Naive thymus-derived CD8-positive, alpha-beta T cell (primary cell): ENCODE results near the gene AGAP2. TPM values are rescaled to one million over a fixed set of nuclear protein-coding genes. Genes with fewer than 3 reads are reported as not detected.

Experiments used
- ATAC-seq, 2 donors: fragments of 150-1000 bp; cut with Tn5 transposase in 1 of 2; sonication (Bioruptor Pico), chemical (Tn5 transposase) in 1 of 2; 1 replicate in 1 of 2; 2 replicates in 1 of 2; pipeline ENCODE4 v1.10.0; 2021; ENCODE audit warnings: mild to moderate bottlenecking in 2 of 2, moderate library complexity in 2 of 2
- POLR2A ChIA-PET: fragments of 350-600 bp; sonication (Branson Sonifier 250); formaldehyde crosslinking; loops from one replicate; lab custom pipeline; 2021; ENCODE audit warnings: antibody characterized with exemption; lab: Charles Lee
- DNase-seq, 10 donors: peaks; one replicate each; pipeline versions ENCODE4 v3.0.0 to v3.0.0-alpha.2; 2020 to 2022
- H3K27ac Mint-ChIP-seq, 10 donors: one replicate each; pipeline ENCODE4 v1.8.0; 2020 to 2022; ENCODE audit warnings: mild to moderate bottlenecking in 10 of 10, mixed read lengths in 10 of 10, moderate library complexity in 4 of 10, inconsistent platforms in 1 of 10
- H3K27me3 Mint-ChIP-seq, 5 donors: one replicate each; pipeline ENCODE4 v1.8.0; 2021 to 2022; ENCODE audit warnings: mixed read lengths in 5 of 5
- H3K36me3 Mint-ChIP-seq, 3 donors: one replicate each; pipeline ENCODE4 v1.8.0; 2020 to 2022; ENCODE audit warnings: mixed read lengths in 3 of 3, mild to moderate bottlenecking in 2 of 3, inconsistent platforms in 1 of 3
- H3K4me1 Mint-ChIP-seq, 4 donors: one replicate each; pipeline ENCODE4 v1.8.0; 2021 to 2022; ENCODE audit warnings: mixed read lengths in 4 of 4
- H3K4me3 Mint-ChIP-seq, 10 donors: one replicate each; pipeline ENCODE4 v1.8.0; 2020 to 2022; ENCODE audit warnings: mild to moderate bottlenecking in 10 of 10, mixed read lengths in 10 of 10, moderate library complexity in 6 of 10, inconsistent platforms in 1 of 10
- H3K9me3 Mint-ChIP-seq, 9 donors: one replicate each; pipeline ENCODE4 v1.8.0; 2020 to 2022; ENCODE audit warnings: mixed read lengths in 9 of 9, mild to moderate bottlenecking in 3 of 9, inconsistent platforms in 1 of 9, moderate library complexity in 1 of 9
- polyA plus RNA-seq, 3 donors: library from polyadenylated mRNA; unstranded; fragments of 300-500 nt; fragmentation: Illumina TruSeq; gene quantifications; one replicate each; pipeline ENCODE4 v1.2.3, GENCODE V29; 2021
- total RNA-seq, 8 experiments: library from RNA in 2 of 8; stranded (reverse) in 2 of 8; gene quantifications; one replicate each; pipeline ENCODE4 v1.2.3 and lab custom pipeline; 2021 to 2026

The AGAP2 gene
- total and polyA plus RNA-seq, 5 experiments from 2014 or later: 4.3 to 58.8 (median 6.9) TPM

DNA sequence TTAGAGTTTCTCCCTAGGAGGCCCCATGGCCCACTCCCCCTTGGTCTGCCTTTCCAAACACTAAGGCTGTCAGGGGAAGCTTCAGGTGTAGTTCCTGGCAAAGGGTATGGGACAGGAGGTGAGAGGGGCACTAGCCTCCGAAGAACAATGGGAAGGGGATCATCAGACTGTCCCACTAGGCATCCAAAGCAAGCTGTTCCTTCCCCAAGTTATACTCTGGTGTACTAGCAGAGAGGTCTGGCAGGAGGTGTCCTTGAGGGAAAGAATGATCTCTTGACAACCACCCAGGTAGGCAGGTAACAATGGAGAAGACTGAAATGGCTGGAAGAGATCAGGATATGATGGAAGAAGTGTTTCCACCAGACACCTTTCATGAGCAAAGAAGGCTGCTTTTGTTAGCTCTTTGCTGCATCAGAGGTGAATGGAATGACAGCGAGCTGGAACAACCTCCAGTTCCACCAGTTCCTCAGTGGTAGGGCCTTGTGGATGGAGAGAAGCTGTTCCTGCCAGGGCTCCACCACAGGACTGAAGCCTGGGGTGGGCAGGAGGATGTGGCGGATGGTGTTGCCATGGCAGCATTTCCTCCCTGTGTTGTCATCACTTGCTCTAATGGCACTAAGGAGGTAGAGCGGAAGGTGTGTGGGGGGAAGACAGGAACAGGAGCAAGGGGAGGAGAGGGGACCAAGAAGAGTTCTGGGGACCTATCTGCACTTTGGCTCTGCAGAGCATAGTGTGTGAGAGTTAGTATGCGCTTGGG, 2.3 kb upstream of the AGAP2 start:
- no peaks in the 10 kb centered on the region for H3K9me3 Mint-ChIP-seq
- H3K27me3 Mint-ChIP-seq: no peaks in the 10 kb centered on the region
- peak; percentile 60 to 74 for ATAC-seq
- peak overlapping the region; percentile 82 to 96 (median 90) for H3K4me3 Mint-ChIP-seq
- POLR2A ChIA-PET: interaction anchor here (0.7 to 2.9 kb wide), 15 partner anchors 9 to 1052 kb away, joined by 3 to 16 read pairs (median 5); partner anchors contain the start of genes B4GALNT1, CDK4, MARCHF9 and NACA
- H3K27ac Mint-ChIP-seq: peak overlapping the region; percentile 87 to 99 (median 96)
- peaks cover 30 to 69% (median 59%) of the 10 kb centered on the region in 4 donors for H3K4me1 Mint-ChIP-seq
- peak; percentile 53 to 93 (median 86) for DNase-seq
- peaks cover 0 to 24% (median 3%) of the 10 kb centered on the region in 3 donors for H3K36me3 Mint-ChIP-seq

DNA sequence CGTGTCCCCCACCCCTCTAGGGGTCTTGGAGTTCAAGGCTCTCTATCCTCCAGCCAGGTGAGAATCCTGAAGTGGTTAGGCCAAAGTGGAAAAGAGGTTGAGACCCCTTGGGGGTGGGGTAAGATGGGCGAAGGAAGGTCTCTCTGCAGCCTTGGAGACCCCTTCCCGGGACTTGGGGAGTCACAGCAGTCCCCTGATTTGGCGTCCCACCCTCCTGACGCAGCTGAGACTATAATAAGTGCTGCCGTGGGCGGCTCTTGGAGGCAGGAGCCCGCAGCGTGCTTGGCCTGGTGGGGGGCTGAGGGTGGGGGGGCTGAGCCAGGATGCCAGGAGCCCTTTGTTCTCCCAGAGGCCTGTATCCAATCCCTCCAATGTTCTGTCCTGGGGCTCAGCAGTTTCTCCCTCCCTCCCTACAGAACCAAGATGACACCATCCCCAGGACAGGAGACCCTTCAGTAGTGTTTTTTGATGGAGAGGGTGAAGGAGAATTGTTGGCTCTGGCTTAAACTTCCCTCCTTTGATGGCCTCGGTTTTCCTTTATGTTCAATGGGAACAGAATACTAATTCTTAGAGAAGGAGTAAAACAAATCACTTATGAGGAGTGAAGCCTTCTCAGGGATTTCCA, 1.5 kb upstream of the AGAP2 start:
- peak overlapping the region; percentile 53 to 99 (median 95) for H3K27ac Mint-ChIP-seq
- H3K4me1 Mint-ChIP-seq: peaks cover 27 to 64% (median 57%) of the 10 kb centered on the region in 4 donors
- ATAC-seq (no peak), DNase-seq (no peak)
- no peaks in the 10 kb centered on the region for H3K9me3 Mint-ChIP-seq
- H3K4me3 Mint-ChIP-seq: peak overlapping the region; percentile 78 to 96 (median 87)
- no peaks in the 10 kb centered on the region for H3K27me3 Mint-ChIP-seq
- peaks cover 0 to 31% (median 4%) of the 10 kb centered on the region in 3 donors for H3K36me3 Mint-ChIP-seq
- POLR2A ChIA-PET: interaction anchor here (0.8 to 2.5 kb wide), 4 partner anchors 8 to 19 kb away, joined by 3 to 16 read pairs (median 4); no protein-coding TSS in a partner anchor

- no peak for ATAC-seq
- Mint-ChIP-seq H3K4me1 (peaks cover 32 to 61% (median 57%) of the 10 kb centered on the region in 4 donors), H3K4me3 (peak overlapping the region; percentile 54 to 88 (median 80)), H3K9me3 (no peaks in the 10 kb centered on the region), H3K27ac (peak overlapping the region; percentile 63 to 98 (median 93)), H3K36me3 (peaks cover 0 to 37% (median 6%) of the 10 kb centered on the region in 3 donors), H3K27me3 (no peaks in the 10 kb centered on the region)
- DNase-seq: no peak
- POLR2A ChIA-PET: interaction anchor here (0.5 to 2.5 kb wide), 2 partner anchors 15 to 1050 kb away, joined by 3 to 16 read pairs; no protein-coding TSS in a partner anchor
Measured at GRCh38 chr12:57739387-57739786, 845 bp upstream of the AGAP2 start.

- no peak overlapping the region for H3K4me3 Mint-ChIP-seq
- DNase-seq: no peak
- no peak overlapping the region for H3K27ac Mint-ChIP-seq
- H3K36me3 Mint-ChIP-seq: peaks cover 0 to 53% (median 6%) of the 10 kb centered on the region in 3 donors
- peaks cover 30 to 56% (median 48%) of the 10 kb centered on the region in 4 donors for H3K4me1 Mint-ChIP-seq
- ATAC-seq: no peak
- H3K9me3 Mint-ChIP-seq: no peaks in the 10 kb centered on the region
- POLR2A ChIA-PET: interaction anchor here (0.6 to 1.3 kb wide), 3 partner anchors 13 to 267 kb away, joined by 4 to 12 read pairs (median 10); no protein-coding TSS in a partner anchor
- H3K27me3 Mint-ChIP-seq: no peaks in the 10 kb centered on the region
Measured at GRCh38 chr12:57737467-57738460, 778 bp downstream of the AGAP2 start.

GRCh38 chr12:57736741-57737466, 1.6 kb downstream of the AGAP2 start:
- peaks cover 30 to 58% (median 42%) of the 10 kb centered on the region in 4 donors for H3K4me1 Mint-ChIP-seq
- ATAC-seq: no peak
- no peaks in the 10 kb centered on the region for H3K9me3 Mint-ChIP-seq
- no peak for DNase-seq
- H3K27ac Mint-ChIP-seq: peak overlapping the region; percentile 10 to 87 (median 80)
- POLR2A ChIA-PET: interaction anchor here (1.0 kb wide), 1 partner anchor 12 kb away, joined by 4 read pairs; no protein-coding TSS in a partner anchor
- H3K27me3 Mint-ChIP-seq: no peaks in the 10 kb centered on the region
- H3K36me3 Mint-ChIP-seq: peaks cover 0 to 62% (median 6%) of the 10 kb centered on the region in 3 donors
- H3K4me3 Mint-ChIP-seq: peak overlapping the region in 1 of 10 donors; percentile 54

GRCh38 chr12:57735952-57736740, 2.4 kb downstream of the AGAP2 start:
- H3K27ac Mint-ChIP-seq: peak overlapping the region; percentile 10 to 91 (median 80)
- no peaks in the 10 kb centered on the region for H3K27me3 Mint-ChIP-seq
- peaks cover 0 to 70% (median 6%) of the 10 kb centered on the region in 3 donors for H3K36me3 Mint-ChIP-seq
- H3K9me3 Mint-ChIP-seq: no peaks in the 10 kb centered on the region
- H3K4me1 Mint-ChIP-seq: peaks cover 27 to 52% (median 36%) of the 10 kb centered on the region in 4 donors
- ATAC-seq: no peak
- no peak for DNase-seq
- H3K4me3 Mint-ChIP-seq: no peak overlapping the region
- POLR2A ChIA-PET: interaction anchor here (0.8 to 1.0 kb wide), 2 partner anchors 8 to 12 kb away, joined by 3 to 4 read pairs; partner anchors contain the start of gene TSPAN31

GRCh38 chr12:57735198-57735855, 3.2 kb downstream of the AGAP2 start:
- no peaks in the 10 kb centered on the region for H3K27me3 Mint-ChIP-seq
- H3K27ac Mint-ChIP-seq: peak overlapping the region in 9 of 10 donors; percentile 5 to 87 (median 75)
- H3K36me3 Mint-ChIP-seq: peaks cover 0 to 78% (median 10%) of the 10 kb centered on the region in 3 donors
- H3K4me1 Mint-ChIP-seq: peaks cover 22 to 44% (median 29%) of the 10 kb centered on the region in 4 donors
- ATAC-seq: no peak
- POLR2A ChIA-PET: interaction anchor here (0.8 to 1.4 kb wide), 2 partner anchors 9 to 41 kb away, joined by 3 read pairs; partner anchors contain the start of genes OS9 and TSPAN31
- peak overlapping the region in 2 of 10 donors; percentile 39 to 56 for H3K4me3 Mint-ChIP-seq
- DNase-seq: no peak
- no peaks in the 10 kb centered on the region for H3K9me3 Mint-ChIP-seq

DNA sequence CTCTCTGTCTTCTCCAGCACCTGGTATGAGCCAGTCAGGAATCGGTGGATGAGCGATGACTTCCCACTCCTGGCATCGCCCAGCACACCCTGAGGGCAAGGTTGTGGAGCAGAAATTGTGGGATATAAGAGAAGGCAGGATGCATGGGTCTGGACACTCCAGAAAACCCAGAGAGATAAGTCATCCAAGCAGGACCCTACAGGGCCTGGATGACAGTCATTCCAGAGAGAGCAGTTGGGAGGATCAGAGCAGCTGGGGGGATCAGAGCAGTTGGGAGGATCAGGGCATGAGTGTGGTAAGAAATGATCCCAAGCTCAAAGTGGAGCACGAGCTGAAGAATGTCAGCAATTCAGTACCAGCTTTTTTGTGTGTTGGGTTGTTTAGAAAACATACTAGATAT, 4.0 kb downstream of the AGAP2 start:
- peak overlapping the region in 1 of 10 donors; percentile 56 for H3K4me3 Mint-ChIP-seq
- ATAC-seq: no peak

DNA sequence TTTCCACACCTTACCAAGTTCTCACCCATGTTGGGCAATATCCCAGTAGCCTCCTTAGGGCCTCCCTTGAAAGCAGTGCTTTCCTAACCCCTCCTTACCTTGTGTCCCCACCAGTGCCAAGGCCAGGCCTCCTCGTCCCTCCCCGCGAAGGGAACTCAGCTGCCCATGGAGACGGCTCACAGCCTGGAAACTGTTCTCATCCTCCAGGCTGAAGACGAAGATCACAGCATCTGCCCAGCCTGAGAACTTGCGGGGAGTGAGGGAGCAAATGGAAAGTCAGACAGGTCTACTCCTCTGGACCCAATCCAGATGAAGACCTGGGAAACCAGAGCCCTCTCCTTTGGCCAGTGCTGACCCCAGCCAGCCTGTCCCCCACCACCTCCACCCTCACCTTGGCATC, 4.6 kb downstream of the AGAP2 start:
- POLR2A ChIA-PET: interaction anchor here (1.1 kb wide), 1 partner anchor 18 kb away, joined by 4 read pairs; the partner anchor contains the start of gene CDK4

More for the DNA sequence above, 4.0 kb downstream of the AGAP2 start:
- H3K9me3 Mint-ChIP-seq: no peaks in the 10 kb centered on the region
- DNase-seq: no peak
- H3K27ac Mint-ChIP-seq: peak overlapping the region in 9 of 10 donors; percentile 5 to 87 (median 69)
- H3K36me3 Mint-ChIP-seq: peaks cover 0 to 82% (median 10%) of the 10 kb centered on the region in 3 donors
- H3K27me3 Mint-ChIP-seq: no peaks in the 10 kb centered on the region
- peaks cover 19 to 40% (median 25%) of the 10 kb centered on the region in 4 donors for H3K4me1 Mint-ChIP-seq
- POLR2A ChIA-PET: interaction anchor here (1.4 kb wide), 1 partner anchor 41 kb away, joined by 3 read pairs; the partner anchor contains the start of gene OS9

More for the DNA sequence above, 4.6 kb downstream of the AGAP2 start:
- peak overlapping the region in 3 of 10 donors; percentile 27 to 80 (median 79) for H3K27ac Mint-ChIP-seq
- no peaks in the 10 kb centered on the region for H3K27me3 Mint-ChIP-seq
- ATAC-seq (no peak), DNase-seq (no peak)
- H3K4me3 Mint-ChIP-seq: no peak overlapping the region
- H3K9me3 Mint-ChIP-seq: no peaks in the 10 kb centered on the region
- H3K4me1 Mint-ChIP-seq: peaks cover 12 to 33% (median 19%) of the 10 kb centered on the region in 4 donors
- H3K36me3 Mint-ChIP-seq: peaks cover 0 to 80% (median 7%) of the 10 kb centered on the region in 3 donors
